GM18505 (cell line): ENCODE results near the gene PSMG3.
"Not testable (repeated sequence)": the region's sequence is repeated elsewhere in the genome, so short reads cannot be mapped to it uniquely, and the experiment has no call there.

Experiments used
- ATAC-seq: cut with Tn5 transposase; IDR thresholded peaks from one replicate; pipeline ENCODE4 v1.9.1; 2021; ENCODE audit not compliant: unreplicated experiment
- POLR2A ChIP-seq: IDR thresholded peaks from 4 replicates; pipeline ENCODE4 v1.6.1; 2011; ENCODE audit warnings: borderline replicate concordance; ENCODE audit not compliant: insufficient read depth, insufficient read length; ENCODE audit errors: extremely low read depth

PSMG3 gene

DNA sequence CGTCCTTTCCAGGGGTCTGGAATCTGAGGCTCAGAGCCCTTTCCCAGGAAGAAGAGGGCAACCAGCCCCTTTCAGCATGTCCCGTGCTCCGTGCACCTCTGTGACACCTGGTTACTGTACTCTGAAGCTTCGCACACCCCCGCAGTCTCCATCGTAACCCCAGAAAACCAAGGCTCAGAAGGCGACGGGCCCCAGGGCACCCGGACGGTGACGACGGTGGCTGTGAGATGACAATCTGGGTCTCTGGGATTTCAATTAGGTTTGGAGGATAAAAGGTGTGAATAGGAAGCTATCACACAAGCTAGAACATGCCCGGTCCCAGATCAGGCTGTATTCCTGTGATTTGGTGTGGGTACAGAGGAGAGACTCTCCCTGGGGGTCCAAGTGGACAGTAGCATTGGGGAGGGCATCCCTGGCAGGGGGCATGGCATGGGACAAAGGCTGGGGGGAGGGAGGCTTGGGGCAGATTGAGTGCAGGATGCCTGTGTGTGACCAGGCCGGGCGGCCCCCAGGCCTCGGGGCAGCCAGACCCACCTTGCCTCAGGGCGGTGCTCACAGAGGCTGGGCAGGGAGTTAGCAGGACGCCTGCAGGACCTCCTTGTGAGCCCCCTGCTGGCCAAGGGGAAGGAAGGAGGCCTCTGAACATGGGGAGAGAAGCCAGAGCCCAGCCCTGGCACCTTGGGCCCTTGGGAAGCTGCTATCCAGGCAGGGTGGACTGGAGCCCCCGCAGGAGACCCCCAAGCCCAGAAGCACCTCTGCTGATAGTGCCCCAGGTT, 23.4 kb upstream of the PSMG3 start:
- ATAC-seq, result no peak
- no peak for TF ChIP-seq POLR2A

DNA sequence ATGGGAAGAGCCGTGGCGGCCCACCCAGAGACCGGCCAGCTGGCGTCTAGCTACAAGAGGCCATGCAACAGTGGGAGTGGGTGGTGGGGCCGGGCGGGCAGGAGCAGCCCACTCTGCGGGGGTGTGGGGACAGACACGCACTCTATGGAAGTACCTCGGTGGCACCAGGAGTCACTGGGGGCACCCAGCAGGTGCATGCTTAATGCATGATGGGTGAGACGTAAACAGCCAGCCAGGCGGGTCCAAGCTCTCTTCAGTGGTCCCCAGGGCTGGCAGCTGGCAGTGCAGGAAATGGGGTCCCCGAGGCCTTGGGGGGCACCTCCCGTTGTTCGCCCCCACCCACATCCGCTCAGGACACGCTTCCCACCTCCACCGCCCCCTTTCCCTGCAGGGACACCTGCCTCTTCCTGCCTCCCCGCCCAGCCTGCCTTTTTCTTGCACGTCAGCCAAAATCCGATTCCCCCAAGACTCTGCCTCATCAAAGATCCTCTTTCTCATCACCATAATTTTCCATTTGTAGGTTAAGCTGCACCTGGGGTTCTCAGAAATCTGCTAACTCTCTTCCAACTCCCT, 22.6 kb upstream of the PSMG3 start:
- ATAC-seq, result no peak
- TF ChIP-seq POLR2A, result no peak

DNA sequence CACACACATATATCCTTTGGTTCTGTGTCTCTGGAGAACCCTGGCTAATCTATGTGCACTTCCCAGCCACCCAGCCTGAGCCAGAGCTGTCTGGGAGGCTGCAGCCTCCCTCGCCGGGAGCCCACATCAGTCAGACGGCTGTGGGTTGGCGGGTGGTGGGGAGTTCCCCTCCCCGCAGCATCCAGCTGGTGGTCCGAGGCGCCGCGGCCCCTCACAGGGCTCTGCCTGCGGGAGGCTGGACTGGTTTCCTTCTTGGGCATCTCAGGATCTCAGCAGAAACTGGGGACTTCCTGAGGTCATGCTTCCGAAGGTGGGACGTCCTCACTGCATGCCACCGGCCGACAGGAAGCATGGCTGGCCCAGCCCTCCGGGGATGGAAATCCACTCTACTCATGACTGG, 22.0 kb upstream of the PSMG3 start:
- ATAC-seq, result no peak
- no peak for TF ChIP-seq POLR2A

DNA sequence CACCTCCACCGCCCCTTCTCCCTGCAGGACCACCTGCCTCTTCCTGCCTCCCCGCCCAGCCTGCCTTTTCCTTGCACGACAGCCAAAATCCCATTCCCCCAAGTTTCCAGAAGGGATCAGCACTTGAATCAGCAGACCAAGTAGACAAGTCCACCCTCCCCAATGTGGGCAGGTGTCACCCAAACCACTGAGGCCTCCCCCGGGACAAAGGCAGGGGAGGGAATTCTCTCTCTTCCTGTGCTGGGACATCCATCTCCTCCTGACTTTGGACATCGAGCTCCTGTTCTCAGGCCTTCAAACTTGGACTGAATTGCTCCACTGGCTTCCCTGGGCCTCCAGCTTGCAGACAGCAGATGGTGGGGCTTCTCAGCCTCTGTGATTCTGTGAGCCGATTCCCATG, 21.6 kb upstream of the PSMG3 start:
- ATAC-seq, result no peak
- no peak for TF ChIP-seq POLR2A

DNA sequence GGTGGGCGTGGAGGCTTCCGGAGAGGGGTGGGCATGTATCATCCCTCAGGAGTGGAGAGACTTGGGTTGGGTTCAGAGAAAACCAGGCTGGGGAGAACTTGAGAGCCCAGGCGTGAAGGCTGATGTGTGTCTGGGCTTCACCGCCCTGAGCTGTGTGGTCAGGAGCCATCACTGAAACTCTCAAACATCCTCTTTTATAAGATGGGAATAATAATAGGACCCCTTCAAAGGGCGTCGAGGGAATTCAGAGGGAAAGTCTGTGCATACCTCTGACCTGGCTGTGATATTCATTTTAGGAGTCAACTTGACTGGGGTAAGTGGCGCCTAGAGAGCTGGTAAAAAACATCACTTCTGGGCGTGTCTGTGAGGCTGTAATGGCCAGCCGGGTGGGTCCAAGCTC, 21.1 kb upstream of the PSMG3 start:
- no peak for TF ChIP-seq POLR2A
- no peak for ATAC-seq

DNA sequence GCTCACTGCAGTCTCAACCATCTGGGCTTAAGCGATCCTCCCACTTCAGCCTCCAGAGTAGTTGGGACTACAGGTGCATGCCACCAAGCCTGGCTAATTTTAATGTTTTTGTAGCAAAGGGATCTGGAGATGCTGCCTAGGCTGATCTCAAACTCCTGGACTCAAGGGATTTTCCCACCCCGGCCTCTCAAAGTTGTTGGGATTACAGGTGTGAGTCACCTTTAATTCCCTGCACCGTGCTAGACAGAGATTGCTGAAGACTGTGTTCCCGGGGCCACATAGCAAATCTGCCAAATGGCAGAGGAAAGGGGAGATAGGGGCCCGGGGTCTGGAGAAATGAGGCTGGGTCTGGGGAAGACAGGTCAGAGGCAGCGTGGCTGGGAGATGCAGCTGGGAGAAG, 20.6 kb upstream of the PSMG3 start:
- TF ChIP-seq POLR2A, result no peak
- ATAC-seq, result no peak

DNA sequence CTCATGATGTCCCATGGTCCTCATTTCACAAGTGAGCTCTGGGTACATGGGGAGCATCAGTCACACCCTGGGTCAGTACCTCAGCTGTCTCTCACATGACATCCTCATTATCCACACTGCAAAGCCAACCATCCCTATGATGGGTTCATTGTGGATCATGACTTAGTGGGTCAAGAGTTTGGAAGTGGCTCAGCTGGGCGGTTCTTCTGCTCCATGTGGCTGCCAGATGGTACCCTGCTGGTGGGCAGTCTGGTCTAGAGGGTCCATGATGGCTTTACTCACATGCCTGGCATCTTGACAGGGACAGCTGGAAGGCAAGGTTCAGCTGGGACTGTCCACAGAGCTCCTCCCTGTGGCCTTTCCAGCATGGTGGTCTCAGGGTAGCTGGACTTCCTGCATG, 19.1 kb upstream of the PSMG3 start:
- TF ChIP-seq POLR2A, result no peak
- ATAC-seq, result no peak

DNA sequence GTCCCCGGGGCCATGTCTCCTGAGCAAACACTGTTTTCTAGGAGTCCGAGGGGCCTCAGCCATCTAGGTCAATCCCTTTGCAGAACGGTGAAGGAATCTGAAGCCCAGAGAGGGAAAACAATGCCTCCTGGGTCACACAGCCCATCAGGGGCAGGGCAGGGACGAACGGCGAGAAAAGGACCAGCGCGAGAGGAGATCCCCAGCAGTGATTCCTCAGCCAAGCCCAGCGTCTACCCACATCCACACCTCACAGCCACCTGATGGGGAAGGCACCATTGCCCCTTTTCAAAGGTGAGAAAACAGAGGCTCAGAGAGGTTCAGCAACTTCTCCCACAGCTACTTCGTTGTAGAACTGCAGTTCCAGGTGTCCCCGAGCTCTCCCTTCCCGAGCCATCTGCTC, 17.9 kb upstream of the PSMG3 start:
- no peak for TF ChIP-seq POLR2A
- ATAC-seq, result no peak

DNA sequence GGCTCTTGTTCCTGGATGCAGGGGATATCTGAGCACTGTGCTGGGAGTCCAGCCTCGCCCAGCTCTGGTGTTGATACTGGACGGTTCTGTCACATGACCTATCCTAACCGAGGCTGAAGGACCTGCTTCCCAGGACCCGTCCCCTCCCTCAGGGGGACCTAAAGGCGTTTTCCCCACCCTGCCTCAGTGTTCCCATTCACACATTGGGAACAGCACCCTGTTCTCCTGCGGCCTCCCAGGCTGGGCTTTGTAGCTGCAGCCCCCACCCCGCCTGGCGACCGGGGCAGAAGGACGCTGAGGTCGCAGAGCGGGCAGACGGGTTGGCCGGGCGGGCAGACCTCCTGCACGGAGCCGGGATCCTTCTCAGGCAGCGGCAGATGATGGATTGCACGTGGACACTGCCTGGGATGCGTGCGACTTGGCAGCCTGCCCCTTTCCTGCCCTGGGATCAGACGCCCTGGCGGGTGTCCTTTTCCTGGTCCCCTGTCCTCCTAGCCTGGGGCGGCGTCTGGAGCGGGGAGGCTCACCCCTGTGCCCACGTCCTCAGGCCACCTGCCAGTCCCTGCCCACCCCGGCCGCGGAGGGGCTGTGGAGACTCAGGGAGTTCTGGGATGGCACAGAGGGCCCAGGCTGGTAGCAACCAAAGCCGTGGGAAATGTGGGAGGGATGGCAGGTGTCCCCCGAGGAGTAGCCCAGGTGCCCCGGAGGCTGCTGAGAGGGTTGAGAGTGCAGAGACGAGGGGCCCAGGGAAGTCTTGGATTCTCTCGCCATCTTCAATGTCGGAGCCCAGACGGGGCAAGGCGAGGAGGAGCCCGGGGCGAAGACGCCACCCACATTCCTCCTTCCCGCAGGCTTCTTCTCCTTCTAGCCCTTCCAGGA, 17.2 kb upstream of the PSMG3 start:
- ATAC-seq, result no peak

DNA sequence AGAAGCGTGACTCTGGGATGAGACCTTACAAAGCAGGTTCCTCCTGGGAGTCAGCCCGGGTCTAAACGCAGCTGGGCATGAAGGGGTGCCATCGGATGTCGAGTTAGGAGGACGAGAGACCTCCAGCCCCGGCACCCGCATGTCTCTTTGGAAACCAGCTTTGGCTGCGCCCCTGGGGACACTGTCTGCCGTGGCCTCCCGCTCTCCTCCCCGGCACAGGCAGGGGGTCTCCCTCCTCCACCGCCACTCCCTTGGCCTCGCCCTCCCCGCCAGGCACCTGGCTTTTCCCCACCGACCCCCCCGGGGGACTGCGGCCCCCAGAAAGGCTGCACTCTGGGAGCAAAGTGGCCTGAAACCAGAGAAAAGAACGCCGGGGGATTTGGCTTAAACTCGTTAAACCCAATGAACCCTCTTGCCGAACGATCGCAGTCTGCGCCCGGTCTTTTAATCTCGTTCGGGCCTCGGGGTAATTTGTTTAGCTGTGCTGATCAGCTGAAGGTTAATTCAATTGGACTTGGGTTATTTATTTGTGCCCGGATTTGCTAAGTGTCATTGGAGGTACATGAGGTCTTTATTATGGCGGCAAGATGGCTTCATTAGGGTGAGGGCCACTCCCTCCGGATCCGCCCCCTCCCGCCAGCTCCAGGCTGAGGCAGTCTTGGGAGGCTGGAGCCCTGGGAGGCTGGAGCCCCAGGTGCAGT, 16.4 kb upstream of the PSMG3 start:
- TF ChIP-seq POLR2A, result no peak
- ATAC-seq, result no peak

More for the DNA sequence above, 17.2 kb upstream of the PSMG3 start:
- TF ChIP-seq POLR2A, result no peak

DNA sequence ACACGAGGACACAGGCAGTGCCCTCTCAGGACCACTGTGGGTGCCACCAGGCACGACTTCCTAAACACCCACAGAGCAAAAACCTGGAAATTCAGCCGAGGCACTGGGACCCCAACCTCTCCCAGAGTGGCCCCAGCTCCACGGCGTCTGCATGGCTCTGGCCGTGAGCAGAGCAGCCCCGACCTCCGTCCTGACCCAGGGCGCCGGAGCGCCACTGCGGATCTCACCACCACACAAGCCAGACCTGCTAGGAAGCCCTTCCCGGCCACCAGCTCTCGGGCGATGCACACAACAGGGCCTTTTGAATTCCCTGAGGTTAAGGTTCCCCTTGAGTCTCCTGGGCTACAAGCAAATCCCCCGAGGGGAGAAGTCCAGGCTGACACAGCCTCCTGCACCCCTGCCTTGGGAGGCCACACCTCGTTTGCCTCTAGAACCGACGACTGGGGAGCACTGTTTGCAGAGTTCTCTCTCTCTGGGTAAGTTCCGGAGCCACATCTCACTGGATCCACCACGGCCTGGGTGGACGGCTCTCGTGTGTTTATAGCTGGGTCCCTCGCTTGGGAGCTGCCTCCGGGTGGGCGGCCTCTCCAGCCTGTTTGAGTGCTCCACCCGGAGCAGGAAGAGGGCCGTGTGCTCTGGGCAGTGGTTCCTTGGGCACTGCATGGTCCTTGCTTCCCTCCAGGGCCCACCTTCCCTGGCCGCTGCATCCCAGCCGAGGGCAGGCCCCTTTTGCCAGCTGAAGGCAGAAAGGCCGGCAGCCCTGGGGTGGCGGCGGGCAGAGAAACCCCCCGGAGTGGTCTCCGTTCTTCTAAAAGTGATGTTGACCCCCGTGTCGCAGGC, 15.5 kb upstream of the PSMG3 start:
- no peak for ATAC-seq
- TF ChIP-seq POLR2A, result no peak

DNA sequence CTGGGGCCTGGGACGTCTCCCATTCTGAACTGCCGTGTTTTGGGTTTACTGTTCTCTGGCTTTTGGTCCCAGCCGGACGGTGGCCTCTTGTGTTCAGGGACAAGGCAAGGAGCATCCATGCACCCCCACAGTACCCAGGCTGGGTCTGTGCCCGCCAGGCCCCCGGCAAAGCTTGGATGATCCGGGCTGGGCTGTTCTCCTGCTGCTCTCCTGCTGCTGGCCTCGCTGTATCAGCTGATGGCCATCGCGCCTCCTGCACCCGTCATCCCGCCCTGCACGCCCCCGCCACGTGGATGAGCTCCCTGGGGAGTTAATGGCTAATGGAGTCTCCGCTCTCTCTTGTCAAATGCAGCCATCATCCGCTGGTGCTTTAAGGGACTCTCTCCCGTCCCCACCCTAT, 14.9 kb upstream of the PSMG3 start:
- ATAC-seq, result no peak
- no peak for TF ChIP-seq POLR2A

DNA sequence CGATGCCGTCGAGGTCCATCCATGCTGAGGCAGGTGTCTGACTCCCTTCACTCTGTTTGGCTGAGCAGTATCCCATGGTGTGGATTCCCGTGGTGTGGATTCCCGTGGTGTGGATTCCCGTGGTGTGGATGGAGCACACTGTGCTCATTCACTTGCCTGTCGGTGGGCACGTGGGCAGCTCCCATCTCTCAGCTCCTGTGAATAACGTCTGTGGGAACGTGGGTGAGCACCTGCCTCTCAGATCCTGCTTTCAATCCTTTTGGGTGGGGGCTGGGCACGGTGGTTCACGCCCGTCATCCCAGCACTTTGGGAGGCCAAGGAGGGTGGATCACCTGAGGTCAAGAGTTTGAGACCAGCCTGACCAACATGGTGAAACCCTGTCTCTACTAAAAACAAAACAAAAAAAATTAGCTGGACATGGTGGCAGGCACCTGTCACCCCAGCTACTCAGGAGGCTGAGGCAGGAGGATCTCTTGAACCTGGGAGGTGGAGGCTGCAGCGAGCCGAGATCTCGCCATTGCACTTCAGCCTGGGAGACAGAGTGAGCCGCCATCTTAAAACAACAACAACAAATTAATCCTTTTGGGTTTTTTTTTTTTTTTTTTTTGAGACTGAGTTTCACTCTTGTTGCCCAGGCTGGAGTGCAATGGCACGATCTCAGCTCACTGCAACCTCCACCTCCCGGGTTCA, 13.6 kb upstream of the PSMG3 start:
- not testable (repeated sequence) for ATAC-seq
